Activated T-cell treated with anti-CD3 and anti-CD28 coated beads, Interleukin-2, amount 50 U/mL, for 72 hours (primary cell): ENCODE data around the gene ODF4. TPM values are rescaled to one million over a fixed set of nuclear protein-coding genes. Genes with fewer than 3 reads are reported as not detected.

Experiments
- total RNA-seq, 2 donors: library from RNA; stranded (reverse); gene quantifications; one replicate each; pipeline ENCODE4 v1.2.3, GENCODE V29; 2022

ODF4 gene
- total RNA-seq, 2 donors from 2014 or later = not detected

Other genes starting within 250 kb of the ODF4 start
- not detected for gene ALOXE3, start 221.3 kb upstream of the ODF4 start, total RNA-seq
- gene HES7, start 215.7 kb upstream of the ODF4 start, total RNA-seq = 1 to 10 TPM; 1.5 to 4.3 TPM
- 10 to 100 TPM; 58.2 to 78.5 TPM for gene PER1, start 187.4 kb upstream of the ODF4 start, total RNA-seq
- gene VAMP2, start 176.9 kb upstream of the ODF4 start, total RNA-seq = 10 to 100 TPM; 71.3 to 73.6 TPM
- 10 to 100 TPM; 45.1 to 50.8 TPM for gene TMEM107, start 163.5 kb upstream of the ODF4 start, total RNA-seq
- 1 to 10 TPM; 9.6 TPM for gene BORCS6, start 149.7 kb upstream of the ODF4 start, total RNA-seq
- 100 to 1,000 TPM; 146 to 167 TPM for gene AURKB, start 129.3 kb upstream of the ODF4 start, total RNA-seq
- gene CTC1, start 91.8 kb upstream of the ODF4 start, total RNA-seq = 10 to 100 TPM; 48.2 to 62.9 TPM
- 10 to 100 TPM; 59.9 to 72.2 TPM for gene PFAS, start 90.6 kb upstream of the ODF4 start, total RNA-seq
- gene RANGRF, start 51.2 kb upstream of the ODF4 start, total RNA-seq = 10 to 100 TPM; 59.2 to 73.8 TPM
- 1 to 10 TPM; 5.3 to 6.1 TPM for gene SLC25A35, start 44.4 kb upstream of the ODF4 start, total RNA-seq
- not detected for gene ARHGEF15, start 29.6 kb upstream of the ODF4 start, total RNA-seq
- gene RPL26, start 43.4 kb downstream of the ODF4 start, total RNA-seq = 1,000 to 10,000 TPM; 3,459 to 3,692 TPM
- gene RNF222, start 58.0 kb downstream of the ODF4 start, total RNA-seq = under 1 TPM; 0.07 to 0.19 TPM
- 10 to 100 TPM; 65.1 to 74.2 TPM for gene NDEL1, start 96.0 kb downstream of the ODF4 start, total RNA-seq